GM12801 (cell line): ENCODE results near the gene BLMH.

Experiments
- TF ChIP-seq, protein P1 (sequence below): IDR thresholded peaks from one replicate; pipeline ENCODE4 v1.5.1; 2011; ENCODE audit warnings: control low read depth; ENCODE audit not compliant: insufficient read length; ENCODE audit errors: extremely low read depth

Gene BLMH

DNA sequence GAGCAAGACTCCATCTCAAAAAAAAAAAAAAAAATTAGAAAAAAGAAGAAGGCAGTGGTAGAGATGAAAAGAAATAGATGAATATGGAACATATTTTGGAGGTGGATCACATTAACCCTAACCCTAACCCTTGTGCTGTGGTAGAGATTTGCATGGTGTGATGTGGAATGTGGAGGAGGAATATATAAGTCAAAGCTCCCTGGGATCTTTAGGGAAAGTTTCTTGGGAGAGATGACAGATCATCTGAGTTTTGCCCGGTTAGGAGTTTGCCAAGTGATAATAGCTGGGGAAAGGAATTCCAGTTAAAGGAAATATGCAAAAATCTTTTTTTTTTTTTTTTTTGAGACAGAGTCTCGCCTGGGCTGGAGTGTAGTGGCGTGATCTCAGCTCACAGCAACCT is 13.0 kb upstream of the BLMH start:
- TF ChIP-seq, protein P1, sequence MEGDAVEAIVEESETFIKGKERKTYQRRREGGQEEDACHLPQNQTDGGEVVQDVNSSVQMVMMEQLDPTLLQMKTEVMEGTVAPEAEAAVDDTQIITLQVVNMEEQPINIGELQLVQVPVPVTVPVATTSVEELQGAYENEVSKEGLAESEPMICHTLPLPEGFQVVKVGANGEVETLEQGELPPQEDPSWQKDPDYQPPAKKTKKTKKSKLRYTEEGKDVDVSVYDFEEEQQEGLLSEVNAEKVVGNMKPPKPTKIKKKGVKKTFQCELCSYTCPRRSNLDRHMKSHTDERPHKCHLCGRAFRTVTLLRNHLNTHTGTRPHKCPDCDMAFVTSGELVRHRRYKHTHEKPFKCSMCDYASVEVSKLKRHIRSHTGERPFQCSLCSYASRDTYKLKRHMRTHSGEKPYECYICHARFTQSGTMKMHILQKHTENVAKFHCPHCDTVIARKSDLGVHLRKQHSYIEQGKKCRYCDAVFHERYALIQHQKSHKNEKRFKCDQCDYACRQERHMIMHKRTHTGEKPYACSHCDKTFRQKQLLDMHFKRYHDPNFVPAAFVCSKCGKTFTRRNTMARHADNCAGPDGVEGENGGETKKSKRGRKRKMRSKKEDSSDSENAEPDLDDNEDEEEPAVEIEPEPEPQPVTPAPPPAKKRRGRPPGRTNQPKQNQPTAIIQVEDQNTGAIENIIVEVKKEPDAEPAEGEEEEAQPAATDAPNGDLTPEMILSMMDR = no peak

DNA sequence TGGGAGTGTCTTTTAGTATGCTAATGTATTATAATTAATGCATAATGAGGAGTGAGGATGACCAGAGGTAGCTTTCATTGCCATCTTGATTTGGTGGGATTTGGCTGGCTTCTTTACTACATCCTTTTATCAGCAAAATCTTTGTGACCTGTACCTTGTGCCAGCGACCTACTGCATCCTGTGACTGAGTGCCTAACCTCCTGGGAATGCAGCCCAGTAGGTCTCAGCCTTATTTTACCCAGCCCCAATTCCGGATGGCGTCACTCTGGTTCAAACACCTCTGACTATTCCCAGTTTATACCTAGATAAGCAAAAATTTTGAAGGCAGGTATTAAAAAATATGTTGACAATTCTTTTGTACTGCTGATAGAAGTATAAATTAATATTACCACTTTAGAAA is 10.5 kb upstream of the BLMH start:
- TF ChIP-seq, protein P1 = no peak

DNA sequence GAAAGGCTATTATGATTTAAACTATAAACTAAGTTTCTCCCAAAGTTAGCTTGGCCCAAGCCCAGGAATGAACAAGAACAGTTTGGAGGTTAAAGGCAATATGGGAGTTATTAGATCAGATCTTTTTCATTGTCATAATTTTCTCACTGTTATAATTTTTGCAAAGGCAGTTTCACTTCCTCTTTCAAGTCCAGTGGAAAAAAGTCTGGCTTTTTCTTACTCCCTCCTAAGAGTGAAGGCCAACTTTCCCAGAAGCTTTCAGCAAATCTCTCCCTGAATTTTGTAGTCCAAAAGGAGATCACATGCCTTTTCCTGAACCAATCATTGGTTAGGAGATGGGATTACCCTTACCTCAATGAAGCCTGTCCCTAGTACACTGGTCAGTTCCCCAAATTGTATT is 9.1 kb upstream of the BLMH start:
- TF ChIP-seq, protein P1 = no peak

DNA sequence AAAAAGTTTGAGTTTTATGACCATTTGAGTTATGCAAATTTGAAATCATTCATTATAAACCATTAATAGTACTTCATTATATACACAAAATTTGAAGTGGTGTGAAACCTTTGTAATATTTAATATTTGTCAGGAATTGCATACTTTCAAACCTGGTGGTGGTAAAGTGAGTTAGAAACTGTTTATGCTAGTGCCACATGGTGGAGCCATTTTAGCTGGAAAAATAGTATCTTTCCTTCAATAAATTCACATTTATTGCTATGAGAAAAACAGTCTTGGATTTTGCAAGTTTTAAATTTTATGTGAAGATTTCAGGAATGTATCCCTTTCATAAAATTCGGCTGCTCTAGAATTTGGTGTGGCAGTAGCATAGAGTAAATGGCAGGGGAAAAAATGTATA is 7.3 kb upstream of the BLMH start:
- TF ChIP-seq, protein P1 = no peak

DNA sequence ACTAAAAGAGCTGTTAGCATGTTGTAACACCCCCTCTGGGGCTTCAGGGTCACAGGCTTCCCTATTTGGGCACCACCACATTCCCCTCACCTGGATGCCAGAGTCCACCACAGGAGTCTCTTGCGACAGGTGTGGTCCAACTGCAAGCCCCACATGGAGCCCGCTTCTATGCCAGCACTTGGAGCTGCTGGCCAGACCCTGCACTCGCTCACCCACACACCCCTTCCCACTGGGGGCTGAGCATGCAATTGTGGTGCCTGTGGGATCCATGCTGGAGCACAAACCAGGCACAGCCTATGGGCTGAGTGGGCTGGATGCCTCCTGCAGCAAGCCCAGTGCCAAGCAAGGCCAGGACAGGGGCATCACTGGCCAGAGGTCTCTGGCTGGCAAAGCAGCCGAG is 6.0 kb upstream of the BLMH start:
- TF ChIP-seq, protein P1 = no peak

DNA sequence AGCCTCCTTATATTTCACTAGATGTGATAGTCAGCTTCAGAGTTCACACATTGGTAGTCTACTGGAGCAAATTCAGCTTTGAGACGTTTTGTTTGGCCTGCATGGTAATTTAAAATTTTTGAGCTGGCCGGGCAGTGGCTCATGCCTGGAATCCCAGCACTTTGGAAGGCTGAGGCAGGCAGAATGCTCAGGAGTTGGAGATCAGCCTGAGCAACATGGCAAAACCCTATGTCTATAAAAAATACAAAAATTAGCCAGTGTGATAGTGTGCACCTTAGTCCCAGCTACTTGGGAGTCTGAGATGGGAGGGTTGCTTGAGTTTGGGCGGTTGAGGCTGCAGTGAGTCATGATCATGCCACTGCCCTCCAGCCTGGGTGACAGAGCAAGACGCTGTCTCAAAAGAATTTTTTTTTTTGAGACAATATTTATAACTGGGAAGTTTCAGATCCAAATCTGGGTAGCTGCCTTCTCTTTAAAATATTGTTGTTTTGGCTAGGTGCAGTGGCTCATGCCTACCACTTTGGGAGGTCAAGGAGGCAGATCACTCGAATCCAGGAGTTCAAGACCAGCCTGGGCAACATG is 4.8 kb upstream of the BLMH start:
- TF ChIP-seq, protein P1 = no peak

DNA sequence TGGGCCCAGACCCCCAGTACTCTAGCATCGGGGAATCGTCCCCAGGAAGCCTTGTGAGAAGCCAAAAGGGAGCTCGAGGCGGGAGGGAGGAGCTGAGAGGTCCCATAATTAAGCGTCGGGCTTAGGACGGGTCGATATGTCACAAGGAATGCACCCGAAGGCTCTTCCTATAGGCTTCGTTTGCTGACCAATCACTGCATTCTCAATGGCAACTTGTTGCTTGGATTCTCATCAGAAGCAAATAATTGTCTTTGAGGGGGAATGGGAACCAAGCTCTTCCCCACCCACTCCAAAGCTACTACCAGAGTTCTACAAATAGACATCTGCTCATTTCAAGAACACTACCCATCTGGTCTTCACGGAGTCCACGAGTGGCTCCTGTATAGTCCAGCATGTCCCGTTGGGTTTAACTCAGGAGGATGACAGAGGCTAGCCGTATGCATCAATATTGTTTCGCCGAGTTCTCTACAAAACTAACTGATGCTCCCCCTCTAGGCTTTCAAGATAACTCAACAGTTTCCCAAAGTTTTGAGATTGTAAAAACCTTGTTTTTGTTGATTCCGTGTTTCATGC is 628 bp upstream of the BLMH start:
- TF ChIP-seq, protein P1 = no peak
